Endothelial cell of hepatic sinusoid (primary cell): ENCODE data around the gene SEPTIN12.
"Not testable (repeated sequence)": the region's sequence is repeated elsewhere in the genome, so short reads cannot be mapped to it uniquely, and the experiment has no call there.

Experiments used
- in situ Hi-C: cut with HindIII; loops from 2 replicates; pipeline ENCODE4 v1.10.0; 2017; ENCODE audit warnings: low sequenced_read_pairs

The SEPTIN12 gene

GRCh38 chr16:4760221-4760910, 27.8 kb downstream of the SEPTIN12 start:
- in situ Hi-C loops: no loop called here

GRCh38 chr16:4755687-4756086, 32.5 kb downstream of the SEPTIN12 start:
- in situ Hi-C loops: no loop called here

DNA sequence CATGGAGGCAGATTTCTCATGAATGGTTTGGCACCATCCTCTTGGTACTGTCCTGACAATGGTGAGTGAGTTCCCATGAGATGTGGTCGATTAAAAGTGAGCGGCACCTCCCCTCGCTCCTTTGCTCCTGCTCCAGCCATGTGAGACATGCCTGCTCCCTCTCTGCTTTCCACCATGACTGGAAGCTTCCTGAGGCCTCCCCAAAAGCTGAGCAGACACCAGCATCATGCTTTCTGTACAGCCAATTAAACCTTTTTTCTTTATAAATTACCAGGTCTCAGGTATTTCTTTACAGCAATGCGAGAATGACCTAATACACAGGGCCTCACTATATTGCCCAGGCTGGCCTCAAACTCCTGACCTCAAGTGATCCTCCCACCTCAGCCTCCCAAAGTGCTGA, 33.3 kb downstream of the SEPTIN12 start:
- in situ Hi-C loops: no loop called here

- in situ Hi-C loops: no loop called here
Observed at GRCh38 chr16:4753227-4753626, 34.9 kb downstream of the SEPTIN12 start.

GRCh38 chr16:4752351-4753100, 35.6 kb downstream of the SEPTIN12 start:
- in situ Hi-C loops: no loop called here

DNA sequence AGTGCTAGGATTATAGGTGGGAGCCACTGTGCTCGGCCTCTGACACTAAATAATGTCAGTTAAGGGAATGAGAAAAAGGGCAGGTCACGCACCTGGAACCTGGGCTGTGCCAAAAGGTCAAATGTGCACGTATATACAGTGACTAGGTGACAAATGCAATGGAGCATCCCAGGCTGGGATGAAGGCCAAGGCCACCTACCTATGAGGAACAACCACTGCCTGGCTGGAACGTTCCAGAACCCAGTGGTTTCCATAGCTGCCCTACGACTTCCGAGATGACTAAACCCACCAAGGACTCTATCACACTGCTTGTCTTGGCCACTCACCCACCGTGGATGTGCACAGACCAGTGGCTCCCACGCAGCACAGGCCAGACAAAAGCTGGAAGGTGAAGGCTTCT, 37.2 kb downstream of the SEPTIN12 start:
- in situ Hi-C loops: no loop called here

DNA sequence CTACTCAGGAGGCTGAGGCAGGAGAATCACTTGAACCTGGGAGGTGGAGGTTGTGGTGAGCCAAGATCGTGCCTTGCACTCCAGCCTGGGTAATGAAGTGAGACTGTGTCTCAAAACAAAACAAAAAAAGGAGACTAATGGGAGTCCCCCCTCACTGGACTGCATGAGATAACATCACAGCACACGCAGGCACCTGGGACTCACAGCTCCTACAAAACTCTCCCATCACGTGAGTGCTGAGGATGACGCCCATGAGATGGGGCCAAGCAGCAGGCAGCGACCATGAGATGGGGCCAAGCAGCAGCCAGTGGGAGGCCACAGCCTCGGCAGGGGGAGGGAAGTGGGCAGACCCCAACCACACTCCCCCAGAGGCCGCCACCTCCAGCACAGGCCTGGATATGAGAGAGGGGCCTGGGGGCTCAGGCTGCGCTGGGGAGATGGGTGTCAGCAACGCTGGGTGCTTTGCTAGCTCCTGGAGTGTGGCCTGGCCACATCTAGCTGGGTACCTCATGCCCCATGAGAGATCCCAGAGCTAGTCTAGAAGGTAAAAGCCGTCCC, 38.4 kb downstream of the SEPTIN12 start:
- in situ Hi-C loops: no loop called here

DNA sequence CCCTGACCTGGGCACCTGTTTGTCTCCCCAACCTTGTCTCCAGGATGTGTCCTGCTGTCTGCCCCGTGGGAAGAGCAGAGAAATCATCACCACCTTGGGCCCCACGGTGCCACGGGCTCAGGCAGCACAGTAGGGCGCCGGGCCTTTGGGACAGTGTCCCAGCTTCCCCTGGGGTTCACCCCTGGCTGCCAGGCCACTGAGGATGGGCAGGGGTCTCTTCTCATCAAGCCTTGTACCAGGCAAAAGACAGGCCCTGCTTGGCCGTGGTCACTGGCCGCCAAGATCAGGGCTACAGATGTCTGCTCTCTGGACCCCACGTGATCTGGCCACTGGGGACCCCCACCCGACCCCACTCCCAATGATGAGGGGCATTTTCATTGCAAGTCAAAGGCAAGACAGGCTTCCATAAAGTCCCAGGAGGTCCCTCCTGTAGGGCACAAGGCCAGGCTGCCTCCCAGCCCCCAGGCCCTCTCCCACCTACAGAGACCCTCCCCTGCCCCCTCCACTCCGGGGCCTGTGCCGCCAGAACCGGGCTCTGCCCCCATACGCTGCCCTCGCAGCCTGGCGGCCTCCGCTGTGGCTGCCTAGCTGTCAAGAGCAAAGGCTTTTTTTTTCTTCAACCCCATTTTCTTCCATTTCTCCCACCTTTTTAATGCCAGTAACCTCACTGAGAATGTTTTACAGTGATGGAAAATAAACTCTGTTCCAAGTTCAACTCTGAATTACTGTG, 39.3 kb downstream of the SEPTIN12 start:
- in situ Hi-C loops: no loop called here

DNA sequence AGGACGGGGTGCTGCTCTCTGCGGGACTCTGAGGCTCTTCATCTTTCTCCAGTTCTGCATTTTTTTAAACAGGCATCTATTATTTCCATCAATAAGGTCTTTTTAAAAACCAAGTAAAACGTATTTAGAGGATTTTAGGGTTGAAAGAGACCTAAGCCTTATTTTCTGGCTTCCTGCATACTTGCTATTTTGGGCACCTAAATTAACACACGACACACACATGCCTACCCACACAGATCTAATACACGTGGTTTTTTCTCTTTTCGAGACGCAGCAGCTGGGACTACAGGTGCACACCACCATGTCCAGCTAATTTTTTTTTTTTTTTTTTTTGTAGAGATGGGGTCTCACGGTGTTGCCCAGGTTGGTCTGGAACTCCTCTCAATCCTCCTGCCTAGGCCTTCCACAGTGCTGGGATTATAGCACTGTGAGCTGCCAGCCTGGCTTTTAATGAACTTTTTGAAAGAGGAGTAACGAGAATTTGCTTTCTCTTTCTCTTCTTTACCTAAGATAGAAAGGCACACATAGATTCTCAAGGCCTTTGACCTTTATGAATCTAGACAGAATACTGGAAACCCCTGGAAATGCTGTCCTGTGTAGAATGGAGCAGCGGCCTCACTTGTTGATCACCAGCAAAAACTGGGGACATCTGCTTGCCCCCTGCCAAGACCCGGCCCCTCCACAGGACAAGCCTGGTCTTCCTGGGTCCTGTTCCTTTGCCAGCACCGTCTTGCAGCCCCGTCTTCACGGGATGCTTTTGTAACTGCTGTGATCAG, 40.1 kb downstream of the SEPTIN12 start:
- in situ Hi-C loops: no loop called here

- in situ Hi-C loops: no loop called here
Observed at GRCh38 chr16:4746991-4747574, 41.1 kb downstream of the SEPTIN12 start.

DNA sequence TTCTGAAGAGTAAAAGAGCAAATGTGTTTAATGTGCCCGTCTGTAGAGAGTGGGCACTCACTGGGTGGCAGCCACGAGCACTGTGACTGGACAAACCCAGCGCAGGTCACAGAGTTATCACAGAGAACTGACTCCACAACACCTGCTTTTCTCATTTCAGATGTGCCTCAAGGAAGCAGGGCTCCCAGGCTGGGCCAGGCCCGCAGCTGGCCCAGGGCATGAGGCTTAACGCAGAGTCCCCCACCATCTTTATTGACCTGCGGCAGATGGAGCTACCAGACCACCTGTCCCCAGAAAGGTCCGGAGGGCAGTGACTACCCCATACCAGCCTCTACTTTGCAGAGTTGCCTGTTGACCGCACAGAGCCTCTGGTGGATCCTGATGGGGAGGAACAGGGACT, 41.9 kb downstream of the SEPTIN12 start:
- in situ Hi-C loops: no loop called here

GRCh38 chr16:4745274-4745569, 42.9 kb downstream of the SEPTIN12 start:
- in situ Hi-C loops: no loop called here

DNA sequence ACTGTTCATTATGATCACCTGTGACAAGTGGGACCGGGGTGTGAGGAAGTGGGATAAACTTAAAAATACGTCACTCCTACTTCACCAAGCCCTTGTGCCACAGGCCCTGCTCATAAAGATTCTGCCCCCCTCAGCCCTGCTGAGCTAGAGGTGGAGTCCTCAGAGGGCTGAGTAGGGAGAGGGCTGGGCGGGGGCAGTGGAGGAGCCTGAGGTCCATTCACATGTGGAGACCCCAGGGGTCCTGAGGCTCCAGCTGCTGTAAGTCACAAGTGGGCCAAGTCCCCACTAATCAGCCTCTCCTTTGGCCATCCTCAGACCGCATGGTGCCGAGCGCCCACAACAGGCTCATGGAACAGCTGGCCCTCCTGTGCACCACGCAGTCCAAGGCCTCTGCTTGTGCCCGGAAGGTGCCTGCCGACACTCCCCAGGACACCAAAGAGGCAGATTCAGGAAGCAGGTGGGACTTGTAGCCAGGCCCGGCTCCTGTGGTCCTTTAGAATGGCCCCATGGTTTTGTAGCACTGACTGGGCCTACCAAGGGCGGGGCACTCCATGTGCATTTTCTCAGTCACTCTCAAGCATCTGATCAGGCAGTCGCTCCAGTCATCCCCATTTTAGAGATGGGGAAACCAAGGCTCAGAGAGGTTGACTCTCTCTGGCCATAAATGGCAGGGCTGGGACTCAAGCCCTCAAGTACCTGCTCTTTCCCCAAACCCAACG, 43.4 kb downstream of the SEPTIN12 start:
- in situ Hi-C loops: no loop called here

- in situ Hi-C loops: no loop called here
Observed at GRCh38 chr16:4743226-4743878, 44.8 kb downstream of the SEPTIN12 start.

- in situ Hi-C loops: not testable (repeated sequence)
Observed at GRCh38 chr16:4738370-4738769, 49.8 kb downstream of the SEPTIN12 start.

DNA sequence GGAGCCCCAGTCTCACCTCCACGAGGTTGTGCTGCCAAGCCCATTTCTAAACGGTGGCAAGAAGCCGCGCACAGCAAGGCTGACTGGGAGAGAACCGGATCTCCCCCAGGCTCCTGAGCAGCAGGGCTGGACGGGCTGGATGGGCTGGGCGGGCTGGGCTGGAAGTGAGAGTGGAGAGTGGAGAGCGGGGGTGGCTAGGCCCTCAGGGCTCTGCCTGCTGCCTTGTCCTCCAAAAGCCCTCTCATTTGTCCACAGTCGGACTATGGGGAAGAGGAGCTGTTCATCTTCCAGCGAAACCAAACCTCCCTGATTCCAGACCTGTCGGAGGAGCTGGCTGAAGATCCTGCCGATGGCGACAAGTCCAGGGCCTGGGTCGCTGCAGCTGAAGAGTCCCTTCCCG, 50.6 kb downstream of the SEPTIN12 start:
- in situ Hi-C loops: no loop called here

- in situ Hi-C loops: no loop called here
Observed at GRCh38 chr16:4736546-4736945, 51.6 kb downstream of the SEPTIN12 start.

DNA sequence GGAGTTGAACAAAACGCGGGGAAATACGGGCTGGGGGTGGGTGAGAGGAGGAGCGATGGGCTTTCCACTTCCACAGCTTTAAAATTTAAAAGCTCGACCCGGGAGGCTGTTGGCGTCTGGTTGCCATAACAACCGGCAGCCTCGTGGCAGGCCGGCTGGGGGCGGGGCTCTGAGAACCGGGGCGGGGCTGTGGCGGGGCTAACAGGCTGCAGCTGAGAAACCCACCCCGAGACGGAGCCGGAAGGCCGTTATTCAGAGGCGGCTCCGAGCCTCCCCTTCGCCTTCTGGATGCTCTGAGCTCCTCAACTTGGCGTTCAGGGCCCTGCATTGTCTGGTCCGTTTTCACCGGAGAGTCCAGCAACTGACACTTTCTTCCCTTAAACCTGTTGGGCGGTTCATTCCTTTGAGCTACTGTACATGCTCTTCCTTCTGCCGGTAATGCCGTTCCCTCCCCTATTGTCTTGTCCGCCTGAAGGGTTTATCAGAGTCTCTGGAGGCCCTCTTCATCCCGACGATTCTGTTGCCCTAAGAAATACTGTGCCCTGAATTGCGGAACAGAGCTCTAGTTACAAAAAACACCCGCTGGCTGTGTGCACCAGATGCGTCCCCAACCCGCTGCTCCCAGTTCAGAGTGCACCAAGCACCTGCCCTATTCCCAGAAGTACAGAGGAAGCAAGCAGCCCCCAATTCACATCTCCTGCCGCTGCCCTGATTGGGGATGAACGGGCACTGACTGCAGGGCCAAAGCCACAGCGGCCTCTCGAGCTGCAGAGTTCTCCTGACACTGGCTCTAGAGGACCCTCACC, 53.2 kb downstream of the SEPTIN12 start:
- in situ Hi-C loops: no loop called here
